GM12878 (cell line): ENCODE data around the gene HDAC8.
A peak's percentile ranks its signal among the peaks of the same experiment; 100 is the strongest.

Experiments
- ATF2 ChIP-seq: IDR thresholded peaks from 2 replicates; pipeline ENCODE4 v1.6.1; 2012; ENCODE audit warnings: low read length, inconsistent platforms
- ATF3 ChIP-seq: IDR thresholded peaks from 2 replicates; pipeline ENCODE4 v1.6.1; 2011; ENCODE audit warnings: low read depth, mild to moderate bottlenecking, low read length, moderate library complexity, borderline replicate concordance; ENCODE audit errors: extremely low read depth
- EP300 ChIP-seq, 2 experiments: fragments of 150-350 bp in 1 of 2; IDR thresholded peaks; 2 replicates each; pipeline ENCODE4 v1.6.1; 2011 to 2012; ENCODE audit warnings: low read depth in 2 of 2, low read length in 2 of 2, borderline replicate concordance in 1 of 2, improper control_type of control experiment in 1 of 2, inconsistent platforms in 1 of 2; ENCODE audit not compliant: control insufficient read depth in 1 of 2
- LARP7 ChIP-seq: fragments of 450-650 bp; IDR thresholded peaks from 2 replicates; pipeline ENCODE4 v1.6.1; 2017; ENCODE audit warnings: mild to moderate bottlenecking
- MTA2 ChIP-seq: fragments of 450-650 bp; IDR thresholded peaks from 2 replicates; pipeline ENCODE4 v1.6.1; 2016; ENCODE audit warnings: low read depth, mild to moderate bottlenecking, moderate library complexity
- POLR2A ChIP-seq: IDR thresholded peaks from 2 replicates; pipeline ENCODE4 v1.6.1; 2011; ENCODE audit warnings: low read depth, mild to moderate bottlenecking, low read length
- RAD21 ChIP-seq: IDR thresholded peaks from 2 replicates; pipeline ENCODE4 v1.6.1; 2011; ENCODE audit warnings: mild to moderate bottlenecking, low read depth, low read length, moderate library complexity; ENCODE audit not compliant: insufficient read depth
- SP1 ChIP-seq: IDR thresholded peaks from one replicate; pipeline ENCODE4 v1.6.1; 2011; ENCODE audit warnings: low read depth, low read length
- YY1 ChIP-seq: IDR thresholded peaks from 2 replicates; pipeline ENCODE4 v1.6.1; 2011; ENCODE audit warnings: low read depth, mild to moderate bottlenecking, low read length
- TF ChIP-seq, protein P1 (sequence below): IDR thresholded peaks from 2 replicates; pipeline ENCODE4 v1.6.1; 2012; ENCODE audit warnings: low read depth, low read length, improper control_type of control experiment
- TF ChIP-seq, protein P2 (sequence below), 3 experiments: IDR thresholded peaks in 2 of 3; conservative IDR thresholded peaks in 1 of 3; 2 replicates each; pipeline ENCODE4 v1.5.1; 2011; ENCODE audit warnings: low read depth in 3 of 3, low read length in 3 of 3, mild to moderate bottlenecking in 3 of 3, control low read depth in 2 of 3, moderate library complexity in 2 of 3, inconsistent platforms in 1 of 3, mixed read lengths in 1 of 3; ENCODE audit not compliant: control insufficient read depth in 2 of 3, insufficient read depth in 1 of 3; ENCODE audit errors: extremely low read depth in 1 of 3
- TF ChIP-seq, protein P3 (sequence below): IDR thresholded peaks from 2 replicates; pipeline ENCODE4 v1.6.1; 2011; ENCODE audit warnings: borderline replicate concordance, low read depth, mild to moderate bottlenecking, moderate library complexity, mixed read lengths, low read length; ENCODE audit not compliant: insufficient read depth; ENCODE audit errors: extremely low read length

DNA sequence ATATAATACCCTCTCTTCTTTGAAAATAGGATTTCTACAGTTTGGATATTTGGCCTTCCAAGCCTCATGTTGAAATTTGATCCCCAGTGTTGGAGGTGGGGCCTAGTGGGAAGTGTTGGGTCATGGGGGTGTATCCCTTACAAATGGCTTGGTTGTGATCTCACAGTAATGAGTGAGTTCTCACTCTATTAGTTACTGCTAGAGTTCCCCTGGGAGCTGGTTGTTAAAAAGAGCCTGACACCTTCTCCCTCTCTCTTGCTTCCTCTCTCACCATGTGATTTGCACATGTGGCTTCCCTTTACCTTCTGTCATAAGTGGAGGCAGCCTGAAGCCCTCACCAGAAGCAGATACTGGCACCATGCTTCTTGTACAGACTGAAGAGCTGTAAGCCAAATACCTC, 73.9 kb downstream of the HDAC8 start:
- TF ChIP-seq MTA2 (peak; percentile 32; the same call in 1 of the 2 replicates), RAD21 (no peak), SP1 (no peak), ATF3 (no peak), EP300 (IDR thresholded peaks at IDR 0.05; ENCODE audit: borderline replicate concordance in 1 of 2, control insufficient read depth in 1 of 2, low read depth in 2 of 2, low read length in 2 of 2) (no peak), POLR2A (no peak), YY1 (no peak), LARP7 (no peak), ATF2 (no peak)
- TF ChIP-seq, protein P1, sequence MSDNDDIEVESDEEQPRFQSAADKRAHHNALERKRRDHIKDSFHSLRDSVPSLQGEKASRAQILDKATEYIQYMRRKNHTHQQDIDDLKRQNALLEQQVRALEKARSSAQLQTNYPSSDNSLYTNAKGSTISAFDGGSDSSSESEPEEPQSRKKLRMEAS, result no peak
- TF ChIP-seq, protein P2, sequence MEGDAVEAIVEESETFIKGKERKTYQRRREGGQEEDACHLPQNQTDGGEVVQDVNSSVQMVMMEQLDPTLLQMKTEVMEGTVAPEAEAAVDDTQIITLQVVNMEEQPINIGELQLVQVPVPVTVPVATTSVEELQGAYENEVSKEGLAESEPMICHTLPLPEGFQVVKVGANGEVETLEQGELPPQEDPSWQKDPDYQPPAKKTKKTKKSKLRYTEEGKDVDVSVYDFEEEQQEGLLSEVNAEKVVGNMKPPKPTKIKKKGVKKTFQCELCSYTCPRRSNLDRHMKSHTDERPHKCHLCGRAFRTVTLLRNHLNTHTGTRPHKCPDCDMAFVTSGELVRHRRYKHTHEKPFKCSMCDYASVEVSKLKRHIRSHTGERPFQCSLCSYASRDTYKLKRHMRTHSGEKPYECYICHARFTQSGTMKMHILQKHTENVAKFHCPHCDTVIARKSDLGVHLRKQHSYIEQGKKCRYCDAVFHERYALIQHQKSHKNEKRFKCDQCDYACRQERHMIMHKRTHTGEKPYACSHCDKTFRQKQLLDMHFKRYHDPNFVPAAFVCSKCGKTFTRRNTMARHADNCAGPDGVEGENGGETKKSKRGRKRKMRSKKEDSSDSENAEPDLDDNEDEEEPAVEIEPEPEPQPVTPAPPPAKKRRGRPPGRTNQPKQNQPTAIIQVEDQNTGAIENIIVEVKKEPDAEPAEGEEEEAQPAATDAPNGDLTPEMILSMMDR (IDR thresholded peaks at IDR 0.05 in 2 of 3, conservative IDR thresholded peaks at IDR 0.05 in 1 of 3; ENCODE audit: control insufficient read depth in 2 of 3, extremely low read depth in 1 of 3, insufficient read depth in 1 of 3, low read depth in 3 of 3, low read length in 3 of 3), result no peak
- TF ChIP-seq, protein P3, sequence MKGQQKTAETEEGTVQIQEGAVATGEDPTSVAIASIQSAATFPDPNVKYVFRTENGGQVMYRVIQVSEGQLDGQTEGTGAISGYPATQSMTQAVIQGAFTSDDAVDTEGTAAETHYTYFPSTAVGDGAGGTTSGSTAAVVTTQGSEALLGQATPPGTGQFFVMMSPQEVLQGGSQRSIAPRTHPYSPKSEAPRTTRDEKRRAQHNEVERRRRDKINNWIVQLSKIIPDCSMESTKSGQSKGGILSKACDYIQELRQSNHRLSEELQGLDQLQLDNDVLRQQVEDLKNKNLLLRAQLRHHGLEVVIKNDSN, result no peak
